GM12878 (cell line): ENCODE measurements around the gene PCDHGA10. TPM values are rescaled to one million over a fixed set of nuclear protein-coding genes. Genes with fewer than 3 reads are reported as not detected.
A peak's percentile ranks its signal among the peaks of the same experiment; 100 is the strongest.
"Not testable (repeated sequence)": the region's sequence is repeated elsewhere in the genome, so short reads cannot be mapped to it uniquely, and the experiment has no call there.

ENCODE experiments used
- ATAC-seq: fragments of 200-7000 bp; cut with Tn5 transposase; 3 replicates; pipeline ENCODE4 v1.9.1; 2020; ENCODE audit warnings: mild to moderate bottlenecking, moderate library complexity
- BruUV-seq: library from RNA; stranded (reverse); fragments of 400-500 nt; replicated peaks from 2 replicates; lab custom pipeline; 2021; lab: Mats Ljungman, UMichigan
- CTCF ChIA-PET: fragments of 300-600 bp; sonication (Branson Sonifier 250); formaldehyde crosslinking; extraction: SDS; loops from one replicate; lab custom pipeline; 2021; ENCODE audit warnings: inconsistent platforms; lab: Yijun Ruan, JAX
- POLR2A ChIA-PET: fragments of 350-600 bp; formaldehyde crosslinking; extraction: SDS; loops from one replicate; lab custom pipeline; 2021; ENCODE audit warnings: inconsistent platforms; lab: Charles Lee
- RAD21 ChIA-PET: fragments of 300-600 bp; sonication (Branson Sonifier 250); formaldehyde crosslinking; loops from one replicate; lab custom pipeline; 2023; ENCODE audit warnings: antibody characterized with exemption; ENCODE audit not compliant: unreplicated experiment; lab: Charles Lee
- SMC1A ChIA-PET: fragments of 300-600 bp; sonication (Branson Sonifier 250); formaldehyde crosslinking; loops from one replicate; lab custom pipeline; 2023; ENCODE audit not compliant: unreplicated experiment, uncharacterized antibody; lab: Charles Lee
- DNase-seq: peaks from one replicate; pipeline ENCODE4 v3.0.0-alpha.2; 2011; ENCODE audit warnings: low read depth, low spot score
- FAIRE-seq: peaks from 3 replicates; lab custom pipeline; 2011; peaks lifted over from hg19 to GRCh38; lab: Jason Lieb, UNC
- H2AFZ ChIP-seq: 2 replicates; pipeline ENCODE4 v1.6.0; 2011; ENCODE audit warnings: low read depth, low read length, control low read depth; ENCODE audit not compliant: control insufficient read depth
- H3K27ac ChIP-seq: 2 replicates; pipeline ENCODE4 v1.5.1; 2011; ENCODE audit warnings: control low read depth; ENCODE audit not compliant: control insufficient read depth, insufficient read depth
- H3K27me3 ChIP-seq, 2 experiments: replicated peaks in 1 of 2; 2 replicates each; pipeline versions ENCODE4 v1.6.0 to v1.6.1; 2011; ENCODE audit warnings: low read length in 1 of 2; ENCODE audit not compliant: control insufficient read depth in 2 of 2, insufficient read depth in 2 of 2
- H3K36me3 ChIP-seq, 2 experiments: 2 replicates each; pipeline ENCODE4 v1.5.1; 2011; ENCODE audit warnings: low read length in 1 of 2; ENCODE audit not compliant: control insufficient read depth in 2 of 2, insufficient read depth in 2 of 2
- H3K4me1 ChIP-seq: 2 replicates; pipeline ENCODE4 v1.6.1; 2011; ENCODE audit warnings: mild to moderate bottlenecking, low read length, moderate library complexity, mixed read lengths; ENCODE audit not compliant: control insufficient read depth, insufficient read depth
- H3K4me2 ChIP-seq: 2 replicates; pipeline ENCODE4 v1.6.0; 2011; ENCODE audit warnings: control low read depth; ENCODE audit not compliant: control insufficient read depth, insufficient read depth
- H3K4me3 ChIP-seq: fragments of 200-600 bp; sonication (generic); 2 replicates; pipeline ENCODE4 v1.5.1; 2016
- H3K79me2 ChIP-seq: 2 replicates; pipeline ENCODE4 v1.6.0; 2011; ENCODE audit warnings: low read length; ENCODE audit not compliant: control insufficient read depth, insufficient read depth
- H3K9ac ChIP-seq: 2 replicates; pipeline ENCODE4 v1.8.0; 2011; ENCODE audit warnings: low read length, control low read depth, mixed read lengths; ENCODE audit not compliant: control insufficient read depth, insufficient read depth
- H3K9me3 ChIP-seq: replicated peaks from 3 replicates; pipeline ENCODE4 v1.5.1; 2011; ENCODE audit warnings: mild to moderate bottlenecking, low read length; ENCODE audit not compliant: control insufficient read depth, insufficient read depth
- H4K20me1 ChIP-seq: 2 replicates; pipeline ENCODE4 v1.6.0; 2011; ENCODE audit not compliant: control insufficient read depth, insufficient read depth
- ATF7 ChIP-seq: fragments of 450-650 bp; IDR thresholded peaks from 2 replicates; pipeline ENCODE4 v1.6.1; 2016; ENCODE audit warnings: low read depth, mild to moderate bottlenecking
- BHLHE40 ChIP-seq, 2 experiments: fragments of 450-650 bp in 1 of 2; IDR thresholded peaks; 2 replicates each; pipeline ENCODE4 v1.6.1; 2011 to 2017; ENCODE audit warnings: low read depth in 2 of 2, borderline replicate concordance in 1 of 2, improper control_type of control experiment in 1 of 2, low read length in 1 of 2, mild to moderate bottlenecking in 1 of 2
- CTCF ChIP-seq, 3 experiments: IDR thresholded peaks in 2 of 3; conservative IDR thresholded peaks in 1 of 3; 2 replicates each; pipeline ENCODE4 v1.5.1; 2011; ENCODE audit warnings: low read depth in 3 of 3, low read length in 3 of 3, mild to moderate bottlenecking in 3 of 3, control low read depth in 2 of 3, moderate library complexity in 2 of 3, inconsistent platforms in 1 of 3, mixed read lengths in 1 of 3; ENCODE audit not compliant: control insufficient read depth in 2 of 3, insufficient read depth in 1 of 3; ENCODE audit errors: extremely low read depth in 1 of 3
- DPF2 ChIP-seq: fragments of 450-650 bp; IDR thresholded peaks from 2 replicates; pipeline ENCODE4 v1.6.1; 2017; ENCODE audit warnings: mild to moderate bottlenecking
- E4F1 ChIP-seq: fragments of 450-650 bp; IDR thresholded peaks from 2 replicates; pipeline ENCODE4 v1.6.1; 2018; ENCODE audit warnings: borderline replicate concordance, mild to moderate bottlenecking; ENCODE audit not compliant: partially characterized antibody
- GABPA ChIP-seq: IDR thresholded peaks from 2 replicates; pipeline ENCODE4 v1.6.1; 2014; ENCODE audit warnings: antibody characterized with exemption, low read depth, mild to moderate bottlenecking, inconsistent platforms
- IRF4 ChIP-seq: IDR thresholded peaks from 2 replicates; pipeline ENCODE4 v1.6.1; 2011; ENCODE audit warnings: low read depth, low read length
- RBBP5 ChIP-seq: fragments of 200-600 bp; sonication (generic); conservative IDR thresholded peaks from 2 replicates; pipeline ENCODE4 v1.6.1; 2016
- SMC3 ChIP-seq: IDR thresholded peaks from 2 replicates; pipeline ENCODE4 v1.6.1; 2011; ENCODE audit warnings: low read length, improper control_type of control experiment, borderline replicate concordance
- TCF12 ChIP-seq: IDR thresholded peaks from 2 replicates; pipeline ENCODE4 v1.6.1; 2011; ENCODE audit warnings: low read depth, mild to moderate bottlenecking, low read length
- WGBS: methylation state at CpG from one replicate; pipeline ENCODE4 v1.1.6; 2016; ENCODE audit warnings: low lambda C conversion rate; ENCODE audit not compliant: insufficient replicate concordance, insufficient coverage; ENCODE audit errors: missing lambda C conversion rate; 5-methylcytosine and 5-hydroxymethylcytosine counted together
- in situ Hi-C: fragments of 300-500 bp; cut with MboI; formaldehyde crosslinking; loops from 9 replicates; pipeline ENCODE4 v1.14.3; 2018; ENCODE audit warnings: mixed read lengths
- intact Hi-C: fragments of 100-400 bp; cut with micrococcal nuclease; formaldehyde crosslinking; loops from one replicate; pipeline ENCODE4 v1.14.2; 2022; ENCODE audit not compliant: unreplicated experiment
- polyA plus RNA-seq, 11 experiments: library from polyadenylated mRNA; depleted of rRNA in 4 of 11; unstranded in 6 of 11; stranded (reverse) in 5 of 11; fragments of >200 nt; fragmentation: Nextera tagmentation in 4 of 11; fragmentation: Illumina TruSeq in 1 of 11; extraction: Ambion mirVana in 4 of 11; extraction: Trizol in 1 of 11; gene quantifications; 1 replicate in 1 of 11; 2 replicates in 10 of 11; pipeline versions ENCODE4 v1.2.1 to v1.2.3, GENCODE V29; 2011 to 2016; ENCODE audit warnings: inconsistent platforms in 2 of 11, missing spikeins in 2 of 11, low read depth in 1 of 11
- total RNA-seq, 4 experiments: library from RNA; depleted of rRNA in 3 of 4; stranded (reverse); fragments of >200 nt in 3 of 4; fragmentation: Illumina TruSeq in 1 of 4; extraction: Trizol in 1 of 4; gene quantifications; 2 replicates each; pipeline versions ENCODE4 v1.2.1 to v1.2.3, GENCODE V29; 2013 to 2021

Gene PCDHGA10
- total and polyA plus RNA-seq, 10 of the 15 experiments (the other 5 are each of a cell fraction or from before 2014, with no cell fraction given), result 0.39 to 2.2 (median 1.1) TPM

GRCh38 chr5:141387557-141388311 lies 25.1 kb upstream of the PCDHGA10 start, which contains the start of gene PCDHGB4:
Gene PCDHGB4 (plus strand): TSS chr5:141387698. CDS start chr5:141387885, 187 bp downstream.
- RAD21 ChIA-PET, H2AFZ ChIP-seq, H3K4me2 ChIP-seq, H3K9ac ChIP-seq, POLR2A ChIA-PET, intact Hi-C loops, H3K9me3 ChIP-seq, DNase-seq, H3K27me3 ChIP-seq: not testable (repeated sequence)
- WGBS, result 2% methylated on average over 18 of the region's 40 CpGs
- SMC1A ChIA-PET, result interaction anchor here (1.4 kb wide), 1 partner anchor 176 kb away, joined by 6 read pairs; no protein-coding TSS in a partner anchor
- ATAC-seq (peak; percentile 77), FAIRE-seq (peak; percentile 23)
- peak; percentile 35 to 40 (median 39); a peak in 5 of 6 replicates for TF ChIP-seq CTCF (IDR thresholded peaks at IDR 0.05 in 2 of 3, conservative IDR thresholded peaks at IDR 0.05 in 1 of 3; ENCODE audit: control insufficient read depth in 2 of 3, extremely low read depth in 1 of 3, insufficient read depth in 1 of 3, low read depth in 3 of 3, low read length in 3 of 3)
- TF ChIP-seq, all 136 proteins: peak for 1; not testable (repeated sequence) for 135
- CTCF ChIA-PET, result interaction anchor here (1.2 to 1.7 kb wide), 3 partner anchors 13 to 176 kb away, joined by 3 to 6 read pairs (median 4); partner anchors contain the start of gene PCDHGA10
- H3K27ac ChIP-seq, H3K4me3 ChIP-seq, H3K79me2 ChIP-seq, BruUV-seq, H3K4me1 ChIP-seq, in situ Hi-C loops, H3K36me3 ChIP-seq, H4K20me1 ChIP-seq: not testable (repeated sequence)

GRCh38 chr5:141388661-141389060 lies 24.1 kb upstream of the PCDHGA10 start:
- H4K20me1 ChIP-seq, result no peaks in the 10 kb centered on the region
- H3K4me2 ChIP-seq, result no peak overlapping the region
- no peak overlapping the region for H3K27ac ChIP-seq
- no peaks in the 10 kb centered on the region for H3K4me1 ChIP-seq
- peaks cover 5% of the 10 kb centered on the region; the same call in 2 of the 3 replicates for H3K9me3 ChIP-seq
- DNase-seq, result no peak
- no peaks in the 10 kb centered on the region for H3K27me3 ChIP-seq
- intact Hi-C loops (no loop called here), in situ Hi-C loops (no loop called here)
- ChIA-PET CTCF (no interaction called here), RAD21 (no interaction called here), SMC1A (no interaction called here), POLR2A (no interaction called here)
- no peak for FAIRE-seq
- H3K79me2 ChIP-seq, result no peaks in the 10 kb centered on the region
- BruUV-seq, result no TSS peak
- ATAC-seq, result no peak
- no peak overlapping the region for H3K4me3 ChIP-seq
- 73% methylated on average over 10 of the region's 10 CpGs for whole genome bisulfite sequencing
- H3K36me3 ChIP-seq, result no peaks in the 10 kb centered on the region
- H3K9ac ChIP-seq, result no peak overlapping the region
- no peak overlapping the region for H2AFZ ChIP-seq
- no peak for TF ChIP-seq ATF7
- no peak for TF ChIP-seq BHLHE40 (IDR thresholded peaks at IDR 0.05; ENCODE audit: borderline replicate concordance in 1 of 2, low read depth in 2 of 2, low read length in 1 of 2)
- TF ChIP-seq DPF2, result no peak
- no peak for TF ChIP-seq SMC3
- no peak for TF ChIP-seq TCF12
- TF ChIP-seq RBBP5, result no peak
- no peak for TF ChIP-seq E4F1
- no peak for TF ChIP-seq IRF4
- TF ChIP-seq GABPA, result no peak
